Mesenchymal stem cell (in vitro differentiated cells and primary cell): ENCODE results near the gene RPL10A.

Experiments used
- DNase-seq: peaks from one replicate; pipeline ENCODE4 v3.0.0-alpha.2; 2013
- H2AFZ ChIP-seq: one replicate; pipeline ENCODE4 v1.6.1; 2013; ENCODE audit warnings: low read depth, mild to moderate bottlenecking, control low read depth, inconsistent platforms, low read length, moderate library complexity
- H2AK5ac ChIP-seq: 2 replicates; pipeline ENCODE4 v1.6.1; 2013; ENCODE audit warnings: low read length, moderate library complexity, mild to moderate bottlenecking, inconsistent platforms; ENCODE audit not compliant: severe bottlenecking
- H2BK120ac ChIP-seq: one replicate; pipeline ENCODE4 v1.6.1; 2013; ENCODE audit warnings: low read depth, mild to moderate bottlenecking, inconsistent platforms, low read length, moderate library complexity
- H2BK12ac ChIP-seq, 2 experiments: one replicate each; pipeline ENCODE4 v1.6.1; 2013; ENCODE audit warnings: inconsistent platforms in 2 of 2, low read length in 2 of 2, mild to moderate bottlenecking in 2 of 2, moderate library complexity in 2 of 2, control low read depth in 1 of 2
- H2BK15ac ChIP-seq: one replicate; pipeline ENCODE4 v1.6.1; 2013; ENCODE audit warnings: mild to moderate bottlenecking, low read depth, inconsistent platforms; ENCODE audit not compliant: poor library complexity, severe bottlenecking
- H2BK5ac ChIP-seq: 2 replicates; pipeline ENCODE4 v1.6.1; 2013; ENCODE audit warnings: low read depth, mild to moderate bottlenecking, low read length, control low read depth, inconsistent platforms; ENCODE audit not compliant: poor library complexity, severe bottlenecking
- H3K14ac ChIP-seq, 2 experiments: one replicate each; pipeline ENCODE4 v1.6.1; 2013; ENCODE audit warnings: inconsistent platforms in 2 of 2, low read length in 2 of 2, control low read depth in 1 of 2, mild to moderate bottlenecking in 1 of 2, moderate library complexity in 1 of 2
- H3K18ac ChIP-seq, 2 experiments: one replicate each; pipeline ENCODE4 v1.6.1; 2013; ENCODE audit warnings: inconsistent platforms in 2 of 2, low read length in 2 of 2, control low read depth in 1 of 2, low read depth in 1 of 2, mild to moderate bottlenecking in 1 of 2
- H3K23ac ChIP-seq, 2 experiments: one replicate each; pipeline ENCODE4 v1.6.1; 2013; ENCODE audit warnings: inconsistent platforms in 2 of 2, low read length in 2 of 2, mild to moderate bottlenecking in 2 of 2, moderate library complexity in 2 of 2, control low read depth in 1 of 2
- H3K27ac ChIP-seq: 2 replicates; pipeline ENCODE4 v1.5.1; 2013; ENCODE audit warnings: mild to moderate bottlenecking, moderate library complexity, low read length, control low read depth, inconsistent platforms; ENCODE audit not compliant: poor library complexity, severe bottlenecking
- H3K27me3 ChIP-seq, 2 experiments: 2 replicates each; pipeline versions ENCODE4 v1.6.1 to v1.7.0; 2013; ENCODE audit warnings: low read length in 2 of 2, mild to moderate bottlenecking in 2 of 2, moderate library complexity in 2 of 2, control low read depth in 1 of 2, inconsistent platforms in 1 of 2; ENCODE audit not compliant: control insufficient read depth in 1 of 2, insufficient read depth in 1 of 2
- H3K36me3 ChIP-seq, 2 experiments: 2 replicates each; pipeline versions ENCODE4 v1.6.1 to v1.7.0; 2013; ENCODE audit warnings: low read length in 2 of 2, control low read depth in 1 of 2, inconsistent platforms in 1 of 2, low read depth in 1 of 2, mild to moderate bottlenecking in 1 of 2; ENCODE audit not compliant: insufficient read depth in 2 of 2, control insufficient read depth in 1 of 2
- H3K4ac ChIP-seq, 2 experiments: one replicate each; pipeline ENCODE4 v1.6.1; 2013; ENCODE audit warnings: inconsistent platforms in 2 of 2, low read length in 2 of 2, mild to moderate bottlenecking in 2 of 2, moderate library complexity in 2 of 2, control low read depth in 1 of 2, low read depth in 1 of 2
- H3K4me1 ChIP-seq: 2 replicates; pipeline ENCODE4 v1.6.1; 2013; ENCODE audit warnings: low read depth, low read length, control low read depth; ENCODE audit not compliant: control insufficient read depth, insufficient read depth
- H3K4me2 ChIP-seq: 2 replicates; pipeline ENCODE4 v1.6.1; 2013; ENCODE audit warnings: low read length, mild to moderate bottlenecking, inconsistent platforms; ENCODE audit not compliant: poor library complexity, severe bottlenecking
- H3K4me3 ChIP-seq, 2 experiments: 2 replicates each; pipeline versions ENCODE4 v1.5.1 to v1.7.0; 2013; ENCODE audit warnings: low read length in 2 of 2, mild to moderate bottlenecking in 2 of 2, control low read depth in 1 of 2, low read depth in 1 of 2; ENCODE audit not compliant: insufficient read depth in 1 of 2
- H3K79me1 ChIP-seq: replicated peaks from 2 replicates; pipeline ENCODE4 v1.6.1; 2013; ENCODE audit warnings: mild to moderate bottlenecking, control low read depth, low read length, inconsistent platforms; ENCODE audit not compliant: poor library complexity, severe bottlenecking
- H3K9ac ChIP-seq: 2 replicates; pipeline ENCODE4 v1.7.0; 2013; ENCODE audit warnings: mild to moderate bottlenecking, low read length, moderate library complexity
- H3K9me3 ChIP-seq: 2 replicates; pipeline ENCODE4 v1.7.0; 2013; ENCODE audit warnings: mild to moderate bottlenecking, low read length; ENCODE audit not compliant: control insufficient read depth
- H4K8ac ChIP-seq: one replicate; pipeline ENCODE4 v1.6.1; 2013; ENCODE audit warnings: inconsistent platforms, mild to moderate bottlenecking, low read length, moderate library complexity
- H4K91ac ChIP-seq: one replicate; pipeline ENCODE4 v1.6.1; 2013; ENCODE audit warnings: mild to moderate bottlenecking, low read length, inconsistent platforms
- WGBS: methylation state at CpG from one replicate; pipeline ENCODE4 v1.1.7; 2013; ENCODE audit warnings: mixed read lengths; 5-methylcytosine and 5-hydroxymethylcytosine counted together

The RPL10A gene

GRCh38 chr6:35499372-35499771, 31.2 kb downstream of the RPL10A start:
- Histone ChIP-seq H3K27ac (no peak overlapping the region), H3K14ac (no peak overlapping the region), H3K4ac (no peak overlapping the region), H2BK15ac (no peak overlapping the region), H3K4me1 (peaks cover 33% of the 10 kb centered on the region), H3K27me3 (peaks cover 0 to 12% of the 10 kb centered on the region in 2 experiments), H4K91ac (no peak overlapping the region), H3K23ac (no peak overlapping the region), H2AK5ac (peak overlapping the region; percentile 57), H2BK5ac (no peak overlapping the region), H2BK12ac (peak overlapping the region in 1 of 2 experiments; percentile 49), H2BK120ac (no peak overlapping the region), H3K79me1 (peaks cover 8% of the 10 kb centered on the region), H3K36me3 (peaks cover 0 to 3% of the 10 kb centered on the region in 2 experiments), H3K9ac (no peak overlapping the region), H3K4me3 (no peak overlapping the region), H4K8ac (no peak overlapping the region), H3K4me2 (no peak overlapping the region), H2AFZ (no peak overlapping the region), H3K18ac (no peak overlapping the region), H3K9me3 (no peaks in the 10 kb centered on the region)
- 94% methylated on average over 4 of the region's 4 CpGs for WGBS
- no peak for DNase-seq

GRCh38 chr6:35500782-35501181, 32.6 kb downstream of the RPL10A start:
- no peak overlapping the region for H2BK15ac ChIP-seq
- H3K9me3 ChIP-seq, result no peaks in the 10 kb centered on the region
- no peak overlapping the region for H3K23ac ChIP-seq
- WGBS, result 40% methylated on average over 6 of the region's 6 CpGs
- peaks cover 8% of the 10 kb centered on the region for H3K79me1 ChIP-seq
- H4K8ac ChIP-seq, result no peak overlapping the region
- H3K4ac ChIP-seq, result no peak overlapping the region
- H3K18ac ChIP-seq, result no peak overlapping the region
- no peak overlapping the region for H2BK12ac ChIP-seq
- H2AK5ac ChIP-seq, result no peak overlapping the region
- no peak overlapping the region for H3K14ac ChIP-seq
- no peak overlapping the region for H3K4me2 ChIP-seq
- H2AFZ ChIP-seq, result no peak overlapping the region
- H3K27me3 ChIP-seq, result peaks cover under 1 to 19% of the 10 kb centered on the region in 2 experiments
- no peak overlapping the region for H4K91ac ChIP-seq
- H3K36me3 ChIP-seq, result no peaks in the 10 kb centered on the region
- H3K4me1 ChIP-seq, result peaks cover 23% of the 10 kb centered on the region
- no peak overlapping the region for H2BK5ac ChIP-seq
- H3K4me3 ChIP-seq, result no peak overlapping the region
- peak; percentile 78 for DNase-seq
- no peak overlapping the region for H2BK120ac ChIP-seq
- H3K27ac ChIP-seq, result no peak overlapping the region
- peak overlapping the region; percentile 52 for H3K9ac ChIP-seq

GRCh38 chr6:35501784-35502183, 33.6 kb downstream of the RPL10A start:
- H2BK5ac ChIP-seq, result no peak overlapping the region
- H2AFZ ChIP-seq, result no peak overlapping the region
- no peak overlapping the region for H3K23ac ChIP-seq

GRCh38 chr6:35503534-35503933, 35.3 kb downstream of the RPL10A start:
- Histone ChIP-seq H2BK5ac (no peak overlapping the region), H2AFZ (no peak overlapping the region), H4K91ac (no peak overlapping the region), H3K27me3 (peaks cover 9 to 44% of the 10 kb centered on the region in 2 experiments), H3K4ac (no peak overlapping the region), H3K36me3 (peaks cover 0 to 3% of the 10 kb centered on the region in 2 experiments), H2BK120ac (no peak overlapping the region), H3K18ac (no peak overlapping the region), H3K27ac (no peak overlapping the region), H3K9ac (no peak overlapping the region), H3K23ac (peak overlapping the region in 1 of 2 experiments; percentile 36), H3K79me1 (peaks cover 3% of the 10 kb centered on the region), H3K9me3 (no peaks in the 10 kb centered on the region), H2AK5ac (no peak overlapping the region), H2BK15ac (no peak overlapping the region), H4K8ac (no peak overlapping the region), H3K4me2 (no peak overlapping the region), H2BK12ac (no peak overlapping the region), H3K14ac (peak overlapping the region in 1 of 2 experiments; percentile 11), H3K4me1 (peaks cover 21% of the 10 kb centered on the region), H3K4me3 (no peak overlapping the region)
- no peak for DNase-seq
- 91% methylated on average over 13 of the region's 15 CpGs for WGBS

More at GRCh38 chr6:35501784-35502183, 33.6 kb downstream of the RPL10A start:
- H3K27ac ChIP-seq, result no peak overlapping the region
- H2BK120ac ChIP-seq, result no peak overlapping the region
- no peaks in the 10 kb centered on the region for H3K9me3 ChIP-seq
- peaks cover 9 to 29% of the 10 kb centered on the region in 2 experiments for H3K27me3 ChIP-seq
- no peak overlapping the region for H2BK15ac ChIP-seq
- H3K9ac ChIP-seq, result no peak overlapping the region
- H2AK5ac ChIP-seq, result no peak overlapping the region
- H3K4ac ChIP-seq, result no peak overlapping the region
- H2BK12ac ChIP-seq, result peak overlapping the region in 1 of 2 experiments; percentile 50
- H3K14ac ChIP-seq, result no peak overlapping the region
- no peak overlapping the region for H3K4me3 ChIP-seq
- H3K36me3 ChIP-seq, result peaks cover 0 to 3% of the 10 kb centered on the region in 2 experiments
- H4K8ac ChIP-seq, result no peak overlapping the region
- peaks cover 26% of the 10 kb centered on the region for H3K4me1 ChIP-seq
- H3K79me1 ChIP-seq, result peaks cover 8% of the 10 kb centered on the region
- H3K4me2 ChIP-seq, result no peak overlapping the region
- H4K91ac ChIP-seq, result no peak overlapping the region
- H3K18ac ChIP-seq, result no peak overlapping the region
- DNase-seq, result no peak
- WGBS, result 95% methylated on average over 2 of the region's 2 CpGs
